Muscle layer of colon (tissue), 2 donors: ENCODE measurements around the gene ZNF418.
"Not testable (repeated sequence)": the region's sequence is repeated elsewhere in the genome, so short reads cannot be mapped to it uniquely, and the experiment has no call there.

ENCODE experiments used
- H3K27ac ChIP-seq: one replicate; pipeline ENCODE4 v1.7.0; 2013; ENCODE audit warnings: low read depth, mild to moderate bottlenecking, low read length, moderate library complexity
- H3K27me3 ChIP-seq, 2 donors: one replicate each; pipeline ENCODE4 v1.7.0; 2013; ENCODE audit warnings: low read length in 2 of 2, mild to moderate bottlenecking in 2 of 2; ENCODE audit not compliant: insufficient read depth in 2 of 2, control insufficient read depth in 1 of 2
- H3K36me3 ChIP-seq: one replicate; pipeline ENCODE4 v1.7.0; 2013; ENCODE audit warnings: mild to moderate bottlenecking, low read length; ENCODE audit not compliant: insufficient read depth
- H3K4me1 ChIP-seq: one replicate; pipeline ENCODE4 v1.7.0; 2013; ENCODE audit warnings: mild to moderate bottlenecking, low read length; ENCODE audit not compliant: insufficient read depth
- H3K4me3 ChIP-seq, 2 donors: one replicate each; pipeline ENCODE4 v1.7.0; 2013; ENCODE audit warnings: low read length in 2 of 2, low read depth in 1 of 2, mild to moderate bottlenecking in 1 of 2, moderate library complexity in 1 of 2
- H3K9ac ChIP-seq: one replicate; pipeline ENCODE4 v1.7.0; 2013; ENCODE audit warnings: low read length
- H3K9me3 ChIP-seq: one replicate; pipeline ENCODE4 v1.7.0; 2013; ENCODE audit warnings: mild to moderate bottlenecking, low read length
- donor health status: abdominal sarcoma.
- donor health status: Adenocarcinoma of cecum.

ZNF418 gene

DNA sequence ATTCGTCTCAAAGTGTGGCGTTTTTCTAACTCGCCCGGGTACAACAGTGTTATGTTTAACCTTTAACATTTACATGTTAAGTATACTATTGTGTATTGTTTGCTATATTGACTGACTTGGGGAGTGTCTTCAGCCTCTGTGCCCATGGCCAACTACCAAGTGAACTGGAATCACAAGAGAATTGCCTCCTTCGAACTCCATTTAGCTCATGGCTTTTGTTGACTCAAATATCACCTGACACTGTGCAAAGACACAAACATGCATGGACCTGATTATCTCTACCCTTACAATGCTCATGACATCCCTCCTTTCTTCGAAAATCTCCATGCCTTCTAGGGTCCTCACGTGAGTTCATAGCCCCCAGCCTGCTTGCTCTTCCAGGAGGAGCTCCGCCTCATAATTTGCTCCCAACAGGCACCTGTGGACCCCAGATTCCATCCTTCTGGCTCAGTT, 47.1 kb downstream of the ZNF418 start:
- Histone ChIP-seq H3K4me1 (no peaks in the 10 kb centered on the region), H3K9ac (no peak overlapping the region), H3K4me3 (peak overlapping the region; percentile 84), H3K9me3 (no peaks in the 10 kb centered on the region), H3K27me3 (no peaks in the 10 kb centered on the region), H3K27ac (peak overlapping the region; percentile 59), H3K36me3 (peaks cover 6% of the 10 kb centered on the region)

DNA sequence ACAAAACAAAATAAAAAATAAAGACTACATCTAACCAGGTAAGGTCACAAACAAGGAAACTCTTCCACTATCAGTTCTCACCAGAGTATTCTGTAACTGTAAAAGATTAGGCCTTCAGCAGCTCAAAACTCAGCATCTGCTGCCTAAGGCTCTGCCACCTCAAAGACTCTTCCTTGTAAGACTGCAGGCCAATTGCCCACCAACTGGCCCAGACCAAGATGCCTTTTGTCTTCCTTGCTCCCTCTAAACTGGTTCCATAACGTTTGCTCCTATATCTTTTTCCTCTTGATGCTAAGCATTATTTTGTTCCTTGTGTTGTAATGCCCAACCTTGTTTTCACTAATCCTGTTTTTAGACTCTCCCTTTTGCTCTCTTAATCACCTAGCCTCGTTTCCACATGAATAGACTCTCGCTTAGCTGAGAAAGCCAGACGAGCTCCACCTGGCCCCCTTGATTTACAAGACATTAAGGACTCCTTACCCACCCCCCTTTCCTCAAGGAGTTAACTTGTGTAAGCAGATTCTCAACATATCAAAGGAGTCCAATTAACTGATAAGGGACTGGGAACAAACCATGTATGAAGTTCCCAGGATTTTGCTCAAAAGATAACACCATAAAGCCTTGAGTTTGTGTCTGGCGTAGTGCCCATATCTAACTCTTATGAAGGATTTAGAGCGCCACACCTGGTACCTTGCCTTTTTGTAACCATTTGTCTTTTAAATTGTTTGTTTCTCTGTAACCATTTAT, 47.8 kb downstream of the ZNF418 start:
- Histone ChIP-seq H3K36me3 (peaks cover 6% of the 10 kb centered on the region), H3K9me3 (no peaks in the 10 kb centered on the region), H3K27ac (no peak overlapping the region), H3K4me1 (no peaks in the 10 kb centered on the region), H3K4me3 (peak overlapping the region in 1 of 2 donors; percentile 84), H3K27me3 (no peaks in the 10 kb centered on the region), H3K9ac (no peak overlapping the region)

DNA sequence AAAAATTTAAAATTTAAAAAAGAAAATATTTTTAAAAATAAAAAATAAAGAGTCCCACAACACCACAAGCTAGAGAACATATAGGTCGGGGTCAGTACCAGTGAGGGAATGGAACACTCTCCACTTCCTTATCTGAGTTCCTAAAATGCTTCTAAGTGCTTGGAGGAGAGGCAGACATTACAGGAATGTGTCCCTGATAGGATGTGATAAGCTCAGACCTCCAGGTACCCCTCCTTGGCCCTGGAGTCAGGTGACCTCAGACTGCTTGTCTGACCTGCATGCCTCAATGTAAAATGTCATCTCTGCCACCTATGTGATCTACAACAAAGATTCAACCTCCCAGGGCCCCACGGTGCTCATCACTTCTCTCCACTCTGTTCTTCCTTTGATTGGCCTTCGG, 49.2 kb downstream of the ZNF418 start:
- H3K36me3 ChIP-seq: peaks cover 6% of the 10 kb centered on the region
- no peak overlapping the region for H3K4me3 ChIP-seq
- H3K9ac ChIP-seq: no peak overlapping the region
- H3K27me3 ChIP-seq: no peaks in the 10 kb centered on the region
- H3K27ac ChIP-seq: no peak overlapping the region
- no peaks in the 10 kb centered on the region for H3K4me1 ChIP-seq
- no peaks in the 10 kb centered on the region for H3K9me3 ChIP-seq

DNA sequence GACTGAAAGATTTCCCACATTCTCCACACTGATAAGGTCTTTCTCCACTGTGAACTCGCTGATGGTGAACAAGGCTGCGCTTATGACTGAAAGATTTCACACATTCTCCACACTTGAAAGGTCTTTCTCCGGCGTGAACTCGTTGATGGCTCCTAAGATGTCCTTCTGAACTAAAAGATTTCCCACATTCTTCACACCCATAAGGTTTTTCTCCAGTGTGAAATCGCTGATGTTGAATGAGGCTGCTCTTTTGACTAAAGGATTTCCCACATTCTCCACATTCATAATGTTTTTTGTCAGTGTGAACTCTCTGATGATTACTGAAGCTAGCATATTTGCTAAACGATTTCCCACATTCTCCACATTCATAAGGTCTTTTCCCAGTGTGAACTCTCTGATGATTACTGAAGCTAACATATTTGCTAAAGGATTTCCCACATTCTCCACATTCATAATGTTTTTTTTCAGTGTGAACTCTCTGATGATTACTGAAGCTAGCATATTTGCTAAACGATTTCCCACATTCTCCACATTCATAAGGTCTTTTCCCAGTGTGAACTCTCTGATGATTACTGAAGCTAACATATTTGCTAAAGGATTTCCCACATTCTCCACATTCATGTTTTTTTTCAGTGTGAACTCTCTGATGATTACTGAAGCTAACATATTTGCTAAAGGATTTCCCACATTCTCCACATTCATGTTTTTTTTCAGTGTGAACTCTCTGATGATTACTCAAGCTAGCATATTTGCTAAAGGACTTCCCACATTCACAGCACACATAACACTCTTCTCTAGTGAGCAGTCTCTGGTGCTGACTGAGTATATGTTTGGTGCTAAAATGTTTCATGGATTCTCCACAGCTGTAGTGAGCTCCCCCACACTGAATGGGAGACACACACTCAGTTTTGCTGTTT, 61.1 kb downstream of the ZNF418 start:
- not testable (repeated sequence) for H3K4me3 ChIP-seq, H3K9ac ChIP-seq, H3K36me3 ChIP-seq, H3K27ac ChIP-seq, H3K27me3 ChIP-seq, H3K4me1 ChIP-seq
- H3K9me3 ChIP-seq: peaks cover 49% of the 10 kb centered on the region

DNA sequence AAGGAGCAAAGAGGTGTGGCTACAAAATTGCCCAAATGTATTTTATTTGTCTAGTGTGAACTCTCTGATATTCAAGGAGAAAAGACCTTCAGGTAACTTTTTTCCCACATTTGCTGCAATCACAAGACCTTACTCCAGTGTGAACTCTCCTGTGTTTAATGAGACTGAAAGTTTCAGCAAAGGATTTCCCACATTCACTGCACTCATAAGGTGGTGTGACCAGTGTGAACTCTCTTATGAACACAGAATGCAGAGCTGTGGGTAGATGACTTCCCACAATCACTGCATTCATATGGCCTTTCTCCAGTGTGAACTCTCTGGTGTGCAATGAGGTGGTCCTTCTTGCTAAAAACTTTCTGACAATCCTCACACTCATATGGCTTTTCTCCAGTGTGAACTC, 62.8 kb downstream of the ZNF418 start:
- peaks cover 6% of the 10 kb centered on the region for H3K36me3 ChIP-seq
- H3K4me1 ChIP-seq: no peaks in the 10 kb centered on the region
- H3K27me3 ChIP-seq: no peaks in the 10 kb centered on the region
- H3K27ac ChIP-seq: no peak overlapping the region
- H3K4me3 ChIP-seq: no peak overlapping the region
- H3K9me3 ChIP-seq: peaks cover 54% of the 10 kb centered on the region
- no peak overlapping the region for H3K9ac ChIP-seq
